DMS 273 treated with DMSO at 0.1 percent for 48 hours (cell line): ENCODE data around the gene NCAM1.

Source experiments
- DNase-seq: peaks from one replicate; lab custom pipeline; 2025; lab: John Stamatoyannopoulos, UW

Gene NCAM1

DNA sequence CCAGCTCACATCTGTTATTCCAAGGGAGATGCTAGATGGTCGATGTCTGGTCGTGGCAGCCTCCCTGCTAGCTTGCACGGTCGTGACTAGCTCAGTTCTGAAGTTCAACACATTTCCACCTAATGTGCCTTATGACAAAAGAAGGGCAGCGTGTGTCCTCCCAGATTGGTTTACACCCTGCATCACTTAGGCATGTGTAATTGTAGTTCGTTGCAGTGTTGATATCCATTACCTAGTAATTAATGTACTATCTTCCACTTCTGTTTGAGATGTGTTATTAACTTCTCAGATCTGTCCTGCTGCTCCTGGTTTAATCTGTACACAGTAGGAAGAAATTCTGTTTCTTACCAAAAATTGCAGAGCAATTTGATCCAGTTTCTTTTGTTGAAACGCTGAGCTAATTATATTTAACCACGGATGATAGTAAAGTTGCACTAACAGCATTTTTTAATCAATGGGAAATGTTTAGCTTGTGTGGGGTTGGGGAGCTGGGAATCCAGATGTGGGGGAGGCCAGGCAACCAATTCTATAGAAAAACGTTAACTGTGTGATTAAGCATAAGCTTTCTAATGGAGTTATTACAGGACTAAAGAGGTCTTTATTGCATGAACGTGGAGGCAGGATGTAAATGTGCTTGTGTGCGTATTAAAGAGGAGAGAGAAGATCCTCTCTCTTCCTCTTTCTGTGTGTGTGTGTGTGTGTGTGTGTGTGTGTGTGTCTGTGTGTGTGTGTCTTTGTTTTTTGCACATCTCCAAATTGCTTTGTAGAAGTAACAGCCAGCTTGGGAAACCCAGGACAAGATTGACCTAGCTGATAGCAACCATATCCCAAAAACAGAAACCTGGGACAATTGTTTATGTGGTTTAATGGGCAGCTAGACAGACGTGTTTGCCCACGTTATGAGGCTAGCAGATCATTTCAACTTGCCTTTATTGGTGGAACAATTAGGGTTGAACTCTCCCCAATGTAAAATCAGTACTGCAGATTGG lies 207.4 kb downstream of the NCAM1 start:
- DNase-seq = no peak

DNA sequence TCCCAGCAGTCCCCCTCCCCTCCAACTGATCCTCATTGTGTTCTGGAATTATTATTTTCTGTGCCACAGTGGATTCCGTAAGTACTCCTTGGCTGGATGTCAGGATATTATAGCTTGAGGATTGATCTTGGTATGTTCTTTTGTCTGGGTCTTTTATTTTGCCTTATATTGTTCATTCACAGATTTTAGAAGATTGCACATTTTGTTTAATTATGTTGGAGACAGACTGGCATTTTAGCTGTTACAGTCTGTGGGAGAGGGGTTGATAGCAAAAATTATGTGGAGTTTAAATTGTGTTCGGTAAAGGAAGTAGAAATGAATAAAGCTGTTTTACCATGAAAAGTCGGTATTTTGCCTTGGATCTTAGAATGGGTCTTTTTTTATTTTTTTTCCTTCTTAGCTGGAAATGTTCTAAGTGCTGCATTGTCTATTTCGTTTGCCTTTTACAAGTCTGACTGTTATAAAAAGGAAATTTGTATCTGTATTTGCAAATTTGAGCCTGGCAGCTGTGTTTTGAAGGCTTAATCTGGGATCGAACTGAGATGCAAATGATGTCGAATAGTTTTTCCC lies 211.2 kb downstream of the NCAM1 start:
- no peak for DNase-seq

DNA sequence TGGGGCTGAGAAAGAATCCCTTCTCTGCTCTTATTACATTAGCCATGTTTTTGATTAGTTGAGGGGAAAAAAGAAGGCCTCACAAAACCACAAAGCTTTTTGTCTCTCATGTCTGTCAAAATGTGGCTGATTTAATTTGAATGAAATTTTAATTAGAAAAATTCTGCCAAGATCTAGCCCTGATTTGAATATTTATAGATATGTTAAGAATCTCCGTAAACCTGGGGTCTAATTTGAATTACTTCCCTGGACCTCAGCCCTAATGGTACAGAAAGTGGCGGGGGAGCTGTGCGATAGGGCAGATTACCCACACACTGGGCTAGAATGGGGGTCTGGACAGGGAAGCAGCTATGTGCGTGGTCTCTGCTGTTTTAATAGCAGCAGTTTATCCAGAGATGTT lies 211.9 kb downstream of the NCAM1 start:
- DNase-seq = no peak

DNA sequence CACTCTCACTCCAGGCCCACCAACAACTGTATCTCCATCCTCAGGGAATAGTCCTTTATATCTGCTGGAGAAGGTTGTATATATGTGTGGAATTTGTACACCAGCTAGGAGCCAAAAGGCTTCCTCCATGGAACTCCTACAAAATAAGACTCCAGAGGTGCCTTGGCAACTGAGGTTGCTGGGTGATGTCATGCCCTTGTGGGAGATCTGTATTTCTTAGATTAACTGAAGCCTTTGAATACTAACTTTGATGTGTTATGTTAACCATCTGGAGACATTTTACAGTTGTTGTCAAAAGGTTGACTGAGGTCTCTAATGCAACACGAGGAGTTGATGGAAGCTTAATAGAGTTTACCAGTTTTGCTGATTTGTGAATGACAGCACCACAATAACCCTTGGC lies 213.7 kb downstream of the NCAM1 start:
- DNase-seq = peak; percentile 27

DNA sequence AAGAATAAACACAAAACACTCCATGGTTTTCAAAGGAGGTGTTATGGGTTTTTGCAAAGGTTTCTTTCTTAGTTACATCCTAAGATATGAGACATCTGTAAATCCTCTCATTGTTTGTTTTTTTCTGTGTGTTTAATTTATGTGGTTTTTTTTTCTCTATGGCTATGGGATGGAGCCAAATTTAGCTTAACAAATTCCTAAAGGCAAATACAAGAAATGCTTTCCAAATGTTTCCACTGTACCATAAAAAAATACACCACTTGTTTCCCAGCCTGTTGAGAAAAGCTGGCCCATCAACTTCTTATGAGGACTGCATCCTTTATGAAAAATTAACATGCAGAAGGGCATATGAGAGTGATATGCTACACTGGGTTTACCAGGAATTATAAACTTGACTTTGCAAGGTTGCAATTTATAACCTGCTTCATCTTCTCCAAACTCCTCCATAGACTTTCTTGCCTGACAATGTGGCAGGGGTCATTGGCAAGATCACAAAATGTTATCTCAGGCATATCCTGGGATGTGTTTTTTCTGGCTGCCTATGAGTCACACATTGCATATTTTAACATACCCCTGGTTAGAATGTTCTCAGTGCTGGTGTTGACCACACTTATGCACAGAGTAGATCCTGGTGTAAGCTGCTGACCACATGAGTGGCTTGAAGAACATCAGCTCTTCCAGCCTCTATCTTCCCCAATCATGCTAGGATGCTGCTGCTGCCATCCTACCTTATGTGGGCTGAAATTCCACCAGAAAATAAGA lies 215.6 kb downstream of the NCAM1 start:
- DNase-seq = no peak

DNA sequence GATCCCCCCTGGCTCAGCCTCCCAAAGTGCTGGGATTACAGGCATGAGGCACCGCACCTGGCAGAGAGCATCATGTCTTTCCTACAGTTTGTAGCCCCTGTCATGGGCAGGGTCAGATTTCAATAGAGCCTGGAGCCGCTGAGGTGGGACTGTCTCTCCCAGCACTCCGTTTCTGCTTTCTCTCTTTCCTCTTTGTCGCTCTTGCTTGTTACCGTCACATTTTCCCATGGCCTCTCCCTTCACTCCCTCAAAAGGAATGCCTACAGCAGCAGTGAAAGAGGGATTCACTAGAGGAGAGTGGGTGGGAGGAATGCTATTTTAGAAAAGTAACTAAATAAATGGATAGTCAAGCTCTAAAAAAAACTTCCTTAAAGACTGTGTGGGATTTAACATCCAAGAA lies 216.5 kb downstream of the NCAM1 start:
- no peak for DNase-seq

DNA sequence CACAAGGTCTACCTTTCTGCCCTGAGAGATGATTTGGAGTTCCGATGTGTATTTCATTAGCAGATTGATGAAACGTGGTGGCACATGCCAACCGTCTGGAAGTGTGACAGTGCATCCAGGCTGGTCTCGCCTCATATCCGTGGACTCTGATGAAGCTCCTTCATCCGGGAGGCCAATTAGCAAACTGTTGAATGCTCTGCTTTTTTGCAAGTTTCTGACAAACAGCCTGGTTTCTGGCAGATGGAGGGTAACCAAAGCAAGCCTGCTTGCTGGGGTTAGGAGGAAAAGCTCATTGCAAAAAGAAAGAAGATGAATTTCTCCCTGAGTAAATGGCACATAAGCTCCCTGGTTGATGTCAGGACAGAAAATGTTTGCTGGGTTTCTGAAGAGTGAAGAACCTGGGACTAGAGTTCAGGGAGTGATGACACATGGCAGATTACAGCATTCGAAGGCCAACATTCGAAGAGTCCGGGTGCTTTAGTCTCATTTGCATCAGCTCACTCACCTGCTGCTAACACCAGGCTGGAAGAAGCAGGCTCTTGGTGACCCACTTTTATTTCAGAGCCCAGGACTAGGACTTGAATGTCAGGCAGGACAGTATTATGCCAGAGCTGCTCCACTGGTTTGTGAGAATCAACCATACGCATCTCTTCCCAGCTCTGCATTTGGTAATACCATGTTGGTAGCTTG lies 217.3 kb downstream of the NCAM1 start:
- DNase-seq = no peak

DNA sequence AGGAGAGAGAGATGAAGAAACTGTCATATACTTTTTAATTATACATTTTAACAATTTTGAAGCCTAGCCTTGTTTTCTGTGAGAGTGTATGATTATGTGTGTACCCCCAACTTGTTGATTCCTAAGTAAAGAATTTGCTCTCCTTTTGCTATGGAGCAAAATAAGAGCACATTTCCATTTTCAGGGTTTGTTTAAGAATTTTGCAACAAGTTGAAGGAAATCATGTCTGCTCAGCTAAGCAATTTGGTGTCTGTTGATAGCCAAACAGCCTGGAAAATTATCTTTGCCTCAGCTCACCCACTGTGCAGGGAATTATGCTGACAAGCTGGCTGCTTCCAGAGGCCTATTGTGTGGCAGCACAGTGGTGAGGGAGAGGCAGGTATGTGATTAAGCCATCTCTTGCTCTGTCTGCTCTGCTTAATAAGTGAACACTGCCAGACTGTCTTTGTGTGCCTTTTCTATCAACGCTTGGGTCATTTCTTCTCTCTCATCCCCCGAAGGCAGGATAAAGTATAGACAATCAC lies 218.0 kb downstream of the NCAM1 start:
- DNase-seq = no peak

DNA sequence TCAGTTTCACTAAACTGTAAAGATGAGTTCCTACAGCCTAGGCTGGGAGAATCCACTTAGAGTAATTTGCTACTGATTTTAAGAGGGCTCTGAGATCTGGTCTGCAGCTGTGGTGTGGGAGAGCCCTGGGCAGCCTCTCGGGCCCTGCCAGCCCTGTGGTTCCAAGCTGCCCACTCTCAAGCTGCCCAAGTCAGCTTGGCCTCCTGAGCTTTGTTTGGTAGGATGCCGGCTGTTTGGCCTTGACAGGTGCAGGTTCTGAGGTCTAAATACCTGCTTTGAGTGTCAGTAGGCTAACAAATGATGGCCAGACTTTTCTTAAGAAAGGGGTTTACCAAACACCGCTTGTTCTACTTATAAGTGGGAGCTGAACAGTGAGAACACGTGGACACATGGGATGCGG lies 219.9 kb downstream of the NCAM1 start:
- no peak for DNase-seq

DNA sequence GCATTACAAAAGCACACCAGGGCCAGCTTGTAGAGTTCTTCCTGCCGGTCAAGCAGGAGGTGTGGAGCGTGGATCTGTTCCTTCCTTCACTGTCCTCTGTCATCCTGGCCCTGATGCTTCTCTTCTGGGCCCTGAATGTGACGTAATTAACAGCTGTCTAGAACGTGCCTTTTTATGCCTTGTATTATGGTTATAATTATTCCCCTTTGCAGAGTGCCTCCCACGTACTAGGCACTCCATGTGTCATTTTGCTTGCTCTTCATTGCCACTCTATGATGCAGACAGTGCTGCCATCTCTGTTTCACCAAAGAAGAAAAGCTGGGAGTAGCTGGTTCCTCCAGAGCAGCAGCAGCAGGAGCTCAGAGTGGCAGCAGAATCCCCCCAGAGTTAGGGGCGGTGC lies 221.1 kb downstream of the NCAM1 start:
- no peak for DNase-seq

DNA sequence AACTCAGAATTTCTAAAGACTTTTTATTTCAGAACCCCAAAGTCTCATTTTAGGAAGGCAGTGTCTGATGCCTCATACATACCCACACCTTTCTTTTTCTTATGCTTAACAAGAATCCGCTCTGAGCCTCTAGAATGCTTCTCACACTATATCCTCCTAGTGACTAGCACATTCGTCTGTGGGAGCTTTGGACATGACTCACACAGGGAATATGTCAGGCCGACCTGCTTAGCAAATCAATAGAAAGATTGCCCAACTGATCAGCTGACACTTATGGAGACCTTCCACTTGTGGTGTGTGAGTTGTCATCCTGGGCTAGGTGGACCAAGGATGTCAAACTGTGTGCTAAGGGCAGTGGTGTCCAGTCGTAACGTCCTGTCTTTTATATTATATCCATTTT lies 223.3 kb downstream of the NCAM1 start:
- no peak for DNase-seq

DNA sequence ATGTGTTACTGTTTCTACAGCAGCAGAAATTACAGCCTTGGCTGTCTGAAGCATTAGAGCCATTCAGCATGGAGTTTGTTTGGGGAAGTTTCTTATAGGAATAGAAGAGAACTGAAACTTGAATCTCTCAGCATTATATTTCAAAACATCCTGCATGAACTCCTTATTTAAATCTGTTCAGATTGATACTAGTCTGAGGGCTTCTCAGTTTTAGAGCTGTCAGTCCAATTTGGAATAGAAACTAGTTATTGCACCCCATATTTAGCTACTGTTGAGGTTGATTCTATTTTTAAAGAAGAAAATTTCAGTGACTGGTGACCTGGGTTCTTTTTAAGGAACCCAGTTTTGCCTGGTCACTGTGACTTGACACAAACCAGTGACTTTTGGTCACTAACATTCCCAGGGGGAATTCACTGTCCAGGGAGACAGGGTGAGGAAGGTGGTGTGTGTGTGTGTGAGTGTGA lies 227.2 kb downstream of the NCAM1 start:
- no peak for DNase-seq

DNA sequence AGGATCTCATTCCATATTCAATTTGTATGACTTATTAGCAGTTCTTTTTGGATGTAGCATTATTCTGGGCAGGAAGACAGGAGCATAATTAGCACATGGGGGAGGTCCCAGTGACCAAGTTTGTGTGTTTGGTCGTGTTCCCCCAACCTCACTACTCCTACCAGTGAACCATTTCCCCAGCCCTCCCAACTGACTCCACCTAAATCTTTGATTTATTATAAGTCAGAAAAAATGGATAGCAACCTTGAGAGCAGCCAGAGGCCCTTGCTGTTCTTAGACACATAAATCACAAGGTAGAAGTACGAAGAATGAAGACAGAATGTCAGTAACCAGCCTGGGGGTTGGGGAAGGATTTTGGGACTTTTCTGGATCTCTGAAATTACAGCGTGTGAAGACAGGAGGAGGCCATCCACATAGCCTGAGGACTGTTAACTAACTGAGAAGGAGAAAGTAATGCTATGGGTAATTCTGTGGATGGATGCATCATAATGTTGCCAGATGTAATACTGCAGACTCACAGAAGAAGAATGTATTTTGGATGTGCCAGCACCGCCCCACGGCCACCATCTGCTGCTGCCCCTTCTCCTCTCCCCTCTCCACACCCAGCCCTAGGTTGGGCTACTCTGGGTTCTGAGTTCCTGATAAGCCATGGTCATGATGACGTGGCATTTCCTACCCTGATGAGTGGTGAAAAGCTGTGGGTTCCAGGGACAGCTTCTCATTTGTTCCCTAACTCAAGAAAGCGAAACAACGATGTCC lies 228.9 kb downstream of the NCAM1 start:
- peak; percentile 62 for DNase-seq

DNA sequence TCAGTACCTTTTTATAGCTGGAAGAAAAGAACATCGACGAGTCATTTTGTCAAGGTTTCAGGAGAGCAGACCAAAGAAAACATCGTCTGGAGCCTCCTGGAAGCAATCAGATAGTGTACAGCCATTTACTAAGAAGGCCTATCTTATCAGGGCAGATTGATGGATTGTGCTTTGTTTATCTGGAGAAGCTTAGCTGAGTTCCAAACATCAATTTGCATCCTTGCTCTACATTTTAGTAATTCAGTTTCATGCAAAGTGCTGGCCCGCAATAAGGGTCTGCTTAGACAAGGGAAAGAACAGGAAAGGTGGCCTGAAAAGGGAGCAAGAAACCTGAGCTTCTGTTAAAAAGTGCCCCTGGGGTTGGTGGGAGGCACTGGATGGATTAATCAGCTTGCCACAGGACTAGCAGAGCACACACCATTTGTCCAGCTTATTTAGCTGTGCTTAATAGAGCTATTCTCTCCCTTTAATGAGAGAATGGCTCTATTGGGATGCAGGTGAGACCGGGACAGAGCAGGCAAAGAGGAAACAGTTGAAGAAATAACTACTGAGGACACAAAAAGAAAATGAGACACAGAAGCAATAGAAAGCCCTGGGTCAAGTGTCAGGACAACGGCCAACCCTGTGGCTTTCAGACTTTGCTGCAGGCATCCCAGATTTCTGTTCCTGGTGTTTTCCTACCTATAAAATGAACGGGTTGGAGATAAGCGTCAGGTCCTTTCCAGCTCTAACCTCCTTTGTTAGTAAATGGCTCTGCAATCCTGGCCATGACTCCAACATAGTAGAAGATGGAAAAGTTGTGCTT lies 231.1 kb downstream of the NCAM1 start:
- no peak for DNase-seq

DNA sequence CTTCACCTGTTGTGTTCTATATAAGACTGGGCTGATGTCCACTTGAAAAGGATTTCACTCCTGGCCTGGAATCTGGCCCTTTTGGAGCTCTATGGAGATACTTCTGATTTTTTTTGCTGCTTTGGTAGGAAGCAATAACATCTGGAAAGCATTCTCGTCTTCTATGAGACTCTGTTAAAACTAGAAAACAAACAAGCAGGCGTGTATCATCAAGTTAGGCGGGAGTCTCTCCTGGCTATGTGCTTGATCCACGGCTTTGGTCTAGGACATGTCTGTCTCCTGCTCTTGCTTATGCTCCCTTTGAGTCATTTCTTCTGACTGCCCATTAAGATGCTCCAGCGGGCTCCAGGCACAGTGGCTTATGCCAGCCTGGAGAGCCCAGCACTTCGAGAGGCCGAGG lies 231.8 kb downstream of the NCAM1 start:
- DNase-seq = no peak

DNA sequence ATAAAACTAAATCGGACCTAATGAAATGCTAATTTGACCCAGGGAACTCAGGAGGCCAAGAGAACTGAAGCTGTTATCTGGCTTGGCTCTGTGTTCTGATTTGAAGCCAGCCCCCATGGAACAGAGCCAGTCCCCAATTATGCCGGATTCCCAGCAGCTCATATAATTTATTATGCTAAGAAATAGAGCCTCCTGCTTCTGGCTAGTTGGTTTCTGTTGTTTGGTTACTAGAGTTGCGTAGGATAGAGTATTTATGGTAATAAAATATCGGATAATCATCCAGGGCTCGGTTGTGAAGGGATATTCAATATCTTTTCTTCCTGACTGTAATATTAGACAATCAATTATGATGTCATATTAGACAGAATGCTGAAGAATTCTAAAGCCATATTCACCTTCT lies 232.7 kb downstream of the NCAM1 start:
- peak; percentile 32 for DNase-seq

DNA sequence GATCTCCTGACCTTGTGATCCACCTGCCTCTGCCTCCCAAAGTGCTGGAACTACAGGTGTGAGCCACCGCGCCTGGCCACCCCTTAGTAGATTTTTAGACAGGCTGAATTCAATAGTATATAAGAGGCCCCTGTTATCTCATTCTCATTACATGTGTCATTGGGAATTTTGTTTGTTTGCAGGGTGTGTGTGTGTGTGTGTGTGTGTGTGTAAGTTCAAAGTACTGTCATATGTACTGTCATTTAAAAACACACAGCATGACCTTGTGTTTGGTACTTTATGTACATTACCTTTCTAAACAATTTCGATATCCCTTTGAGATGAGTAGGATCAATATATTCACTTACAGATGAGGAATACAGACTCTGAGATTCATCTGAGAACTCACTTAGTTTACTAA lies 234.5 kb downstream of the NCAM1 start:
- DNase-seq = no peak

DNA sequence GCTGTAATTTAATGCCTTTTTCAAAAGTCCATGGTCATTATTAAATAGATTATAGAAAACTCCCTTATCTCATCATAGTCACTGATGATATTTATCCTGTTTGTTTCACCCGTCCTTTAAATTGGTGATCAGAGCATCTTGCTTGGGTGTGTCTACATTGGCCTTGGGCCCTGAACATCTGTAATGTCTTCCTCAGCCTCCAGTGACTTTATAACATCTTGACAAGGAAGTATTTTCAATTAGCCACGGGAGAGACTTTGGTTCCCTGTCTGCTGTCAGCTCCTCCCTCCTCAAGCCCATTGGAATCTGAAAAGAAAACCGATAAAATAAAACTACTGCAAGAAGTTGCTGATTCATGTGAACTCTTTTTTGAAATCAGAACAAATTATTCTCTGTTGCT lies 236.2 kb downstream of the NCAM1 start:
- DNase-seq = no peak

DNA sequence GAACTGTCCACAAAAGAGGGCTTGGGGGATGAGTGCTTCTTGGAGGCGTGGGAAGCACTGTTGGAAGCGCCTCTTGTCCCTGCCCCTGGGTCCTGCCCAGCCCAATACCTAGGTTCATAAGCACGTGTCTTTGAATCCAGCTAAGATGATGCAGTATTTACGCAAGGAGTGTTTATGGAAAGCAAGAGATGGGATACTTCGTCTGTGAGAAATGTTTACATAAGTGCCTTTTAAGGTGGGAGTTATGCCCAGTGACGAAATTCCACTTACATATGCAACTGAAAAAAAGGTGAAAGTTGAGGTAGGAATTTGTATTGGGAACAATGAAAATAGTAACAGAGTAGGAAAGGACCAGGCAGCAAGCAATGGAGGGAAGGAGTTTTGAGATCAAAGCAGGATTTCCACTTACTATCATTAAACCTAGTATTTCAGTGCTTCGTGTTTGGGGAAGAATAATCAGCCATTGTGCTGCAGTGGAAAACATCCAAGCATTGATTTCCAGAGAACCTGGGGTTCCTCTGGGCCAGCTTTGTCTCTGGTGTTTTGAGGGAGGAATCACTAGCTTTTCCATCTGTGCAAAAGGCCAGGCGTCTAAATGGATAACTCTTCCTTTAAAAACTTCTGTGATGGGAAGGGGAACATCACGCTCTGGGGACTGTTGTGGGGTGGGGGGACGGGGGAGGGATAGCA lies 237.9 kb downstream of the NCAM1 start:
- no peak for DNase-seq

DNA sequence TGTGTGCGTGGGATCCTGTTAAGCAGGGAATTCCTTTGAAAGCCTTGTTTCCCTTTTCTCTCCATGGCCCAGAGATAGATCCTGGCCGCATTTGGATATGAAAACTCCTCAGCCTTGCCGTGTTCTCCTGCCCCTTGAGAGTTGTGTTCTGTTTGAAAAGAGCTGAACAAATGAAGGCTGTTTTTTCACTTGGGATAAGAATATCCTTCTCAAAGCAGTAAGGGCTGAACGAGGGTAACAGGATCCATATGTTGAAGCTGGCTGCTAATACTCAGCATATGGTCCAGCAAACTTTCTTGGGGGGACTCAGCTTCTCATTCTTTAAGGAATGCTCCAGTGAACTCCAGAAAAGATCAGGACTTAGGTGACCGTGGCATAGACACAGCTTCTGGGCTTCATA lies 238.6 kb downstream of the NCAM1 start:
- no peak for DNase-seq
